ENCODE results near the gene CDKAL1. TPM values are rescaled to one million over a fixed set of nuclear protein-coding genes. Genes with fewer than 3 reads are reported as not detected.

CDKAL1 gene
- total and polyA plus RNA-seq, 2 of the 8 experiments (the other 6 are each of a cell fraction or from before 2014, with no cell fraction given) = 8.4 to 24.6 TPM

DNA sequence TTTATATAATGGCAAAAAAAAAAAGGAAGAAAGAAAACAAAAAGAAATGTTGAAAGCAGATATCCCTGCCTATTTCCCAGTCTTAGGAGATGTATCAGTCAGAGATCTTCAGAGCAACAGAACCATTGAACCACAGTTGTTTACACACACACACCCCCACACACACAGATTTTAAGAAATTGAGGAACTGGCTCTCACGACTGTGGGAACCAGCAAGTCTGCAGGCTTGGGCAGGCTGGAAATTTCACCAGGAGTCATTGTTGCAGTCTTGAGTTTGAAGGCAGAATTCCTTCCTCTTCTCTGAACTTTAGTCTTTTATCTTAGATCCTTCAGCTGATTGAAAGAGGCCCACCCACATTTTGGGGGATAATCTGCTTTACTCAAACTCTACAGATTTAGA is 380.9 kb downstream of the CDKAL1 start (continued):
- TF ChIP-seq, protein P1, sequence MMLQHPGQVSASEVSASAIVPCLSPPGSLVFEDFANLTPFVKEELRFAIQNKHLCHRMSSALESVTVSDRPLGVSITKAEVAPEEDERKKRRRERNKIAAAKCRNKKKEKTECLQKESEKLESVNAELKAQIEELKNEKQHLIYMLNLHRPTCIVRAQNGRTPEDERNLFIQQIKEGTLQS (IDR thresholded peaks at IDR 0.05; ENCODE audit: insufficient read depth, low read depth, low read length) = no peak
- TF ChIP-seq, protein P2, sequence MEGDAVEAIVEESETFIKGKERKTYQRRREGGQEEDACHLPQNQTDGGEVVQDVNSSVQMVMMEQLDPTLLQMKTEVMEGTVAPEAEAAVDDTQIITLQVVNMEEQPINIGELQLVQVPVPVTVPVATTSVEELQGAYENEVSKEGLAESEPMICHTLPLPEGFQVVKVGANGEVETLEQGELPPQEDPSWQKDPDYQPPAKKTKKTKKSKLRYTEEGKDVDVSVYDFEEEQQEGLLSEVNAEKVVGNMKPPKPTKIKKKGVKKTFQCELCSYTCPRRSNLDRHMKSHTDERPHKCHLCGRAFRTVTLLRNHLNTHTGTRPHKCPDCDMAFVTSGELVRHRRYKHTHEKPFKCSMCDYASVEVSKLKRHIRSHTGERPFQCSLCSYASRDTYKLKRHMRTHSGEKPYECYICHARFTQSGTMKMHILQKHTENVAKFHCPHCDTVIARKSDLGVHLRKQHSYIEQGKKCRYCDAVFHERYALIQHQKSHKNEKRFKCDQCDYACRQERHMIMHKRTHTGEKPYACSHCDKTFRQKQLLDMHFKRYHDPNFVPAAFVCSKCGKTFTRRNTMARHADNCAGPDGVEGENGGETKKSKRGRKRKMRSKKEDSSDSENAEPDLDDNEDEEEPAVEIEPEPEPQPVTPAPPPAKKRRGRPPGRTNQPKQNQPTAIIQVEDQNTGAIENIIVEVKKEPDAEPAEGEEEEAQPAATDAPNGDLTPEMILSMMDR (IDR thresholded peaks at IDR 0.05; ENCODE audit: control extremely low read depth in 1 of 3, insufficient read depth in 1 of 3, low read depth in 1 of 3, low read length in 3 of 3) = no peak
- TF ChIP-seq, protein P3, sequence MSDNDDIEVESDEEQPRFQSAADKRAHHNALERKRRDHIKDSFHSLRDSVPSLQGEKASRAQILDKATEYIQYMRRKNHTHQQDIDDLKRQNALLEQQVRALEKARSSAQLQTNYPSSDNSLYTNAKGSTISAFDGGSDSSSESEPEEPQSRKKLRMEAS (IDR thresholded peaks at IDR 0.05) = no peak
- TF ChIP-seq MAFK (IDR thresholded peaks at IDR 0.05; ENCODE audit: low read depth, low read length) = no peak

All from H1 (cell line).